CD8-positive, alpha-beta memory T cell (primary cell): ENCODE results near the gene EIF5A. TPM values are rescaled to one million over a fixed set of nuclear protein-coding genes. Genes with fewer than 3 reads are reported as not detected.

Experiments used
- CTCF ChIA-PET: fragments of 350-600 bp; sonication (Branson Sonifier 250); formaldehyde crosslinking; loops from one replicate; lab custom pipeline; 2021; ENCODE audit warnings: antibody characterized with exemption; lab: Charles Lee
- POLR2A ChIA-PET: fragments of 350-600 bp; sonication (Branson Sonifier 250); formaldehyde crosslinking; loops from one replicate; lab custom pipeline; 2021; ENCODE audit warnings: antibody characterized with exemption; lab: Charles Lee
- DNase-seq, 5 donors: peaks; one replicate each; pipeline versions ENCODE4 v3.0.0 to v3.0.0-alpha.2; 2020 to 2022; ENCODE audit warnings: mixed read lengths in 1 of 5
- H3K27ac ChIP-seq: one replicate; pipeline ENCODE4 v1.7.0; 2013; ENCODE audit warnings: low read depth, mild to moderate bottlenecking, low read length, moderate library complexity
- H3K27me3 ChIP-seq: 2 replicates; pipeline ENCODE4 v1.7.0; 2013; ENCODE audit warnings: low read length, mild to moderate bottlenecking; ENCODE audit not compliant: insufficient read depth, poor library complexity, severe bottlenecking
- H3K36me3 ChIP-seq: 2 replicates; pipeline ENCODE4 v1.7.0; 2013; ENCODE audit warnings: mild to moderate bottlenecking, low read length, moderate library complexity; ENCODE audit not compliant: insufficient read depth
- H3K4me1 ChIP-seq: 2 replicates; pipeline ENCODE4 v1.7.0; 2013; ENCODE audit warnings: mild to moderate bottlenecking, low read length, moderate library complexity; ENCODE audit not compliant: insufficient read depth
- H3K4me3 ChIP-seq: 2 replicates; pipeline ENCODE4 v1.7.0; 2013; ENCODE audit warnings: mild to moderate bottlenecking, low read length
- H3K9me3 ChIP-seq: 2 replicates; pipeline ENCODE4 v1.7.0; 2013; ENCODE audit warnings: mild to moderate bottlenecking, low read length
- H3K27ac Mint-ChIP-seq, 8 donors: one replicate each; pipeline ENCODE4 v1.8.0; 2020 to 2021; ENCODE audit warnings: mixed read lengths in 8 of 8, mild to moderate bottlenecking in 6 of 8, inconsistent platforms in 3 of 8, moderate library complexity in 3 of 8
- H3K27me3 Mint-ChIP-seq, 2 donors: one replicate each; pipeline ENCODE4 v1.8.0; 2020 to 2021; ENCODE audit warnings: mixed read lengths in 2 of 2, mild to moderate bottlenecking in 1 of 2, moderate library complexity in 1 of 2
- H3K36me3 Mint-ChIP-seq, 3 donors: one replicate each; pipeline ENCODE4 v1.8.0; 2020 to 2021; ENCODE audit warnings: mixed read lengths in 3 of 3, inconsistent platforms in 1 of 3, mild to moderate bottlenecking in 1 of 3
- H3K4me1 Mint-ChIP-seq, 3 donors: one replicate each; pipeline ENCODE4 v1.8.0; 2020 to 2021; ENCODE audit warnings: mixed read lengths in 3 of 3, inconsistent platforms in 1 of 3, mild to moderate bottlenecking in 1 of 3
- H3K4me3 Mint-ChIP-seq, 7 donors: one replicate each; pipeline ENCODE4 v1.8.0; 2020 to 2021; ENCODE audit warnings: mixed read lengths in 7 of 7, mild to moderate bottlenecking in 6 of 7, moderate library complexity in 4 of 7, inconsistent platforms in 2 of 7
- H3K9me3 Mint-ChIP-seq, 5 donors: one replicate each; pipeline ENCODE4 v1.8.0; 2020 to 2022; ENCODE audit warnings: mixed read lengths in 5 of 5, mild to moderate bottlenecking in 3 of 5, moderate library complexity in 2 of 5, inconsistent platforms in 1 of 5
- polyA plus RNA-seq: library from polyadenylated mRNA; unstranded; fragments of 300-500 nt; fragmentation: Illumina TruSeq; gene quantifications from one replicate; pipeline ENCODE4 v1.2.3, GENCODE V29; 2021
- total RNA-seq, 2 experiments: library from RNA; stranded (reverse); gene quantifications; one replicate each; pipeline ENCODE4 v1.2.3, GENCODE V29; 2021

EIF5A gene
- total and polyA plus RNA-seq, 3 experiments from 2014 or later = 230 to 1,595 (median 1,533) TPM

DNA sequence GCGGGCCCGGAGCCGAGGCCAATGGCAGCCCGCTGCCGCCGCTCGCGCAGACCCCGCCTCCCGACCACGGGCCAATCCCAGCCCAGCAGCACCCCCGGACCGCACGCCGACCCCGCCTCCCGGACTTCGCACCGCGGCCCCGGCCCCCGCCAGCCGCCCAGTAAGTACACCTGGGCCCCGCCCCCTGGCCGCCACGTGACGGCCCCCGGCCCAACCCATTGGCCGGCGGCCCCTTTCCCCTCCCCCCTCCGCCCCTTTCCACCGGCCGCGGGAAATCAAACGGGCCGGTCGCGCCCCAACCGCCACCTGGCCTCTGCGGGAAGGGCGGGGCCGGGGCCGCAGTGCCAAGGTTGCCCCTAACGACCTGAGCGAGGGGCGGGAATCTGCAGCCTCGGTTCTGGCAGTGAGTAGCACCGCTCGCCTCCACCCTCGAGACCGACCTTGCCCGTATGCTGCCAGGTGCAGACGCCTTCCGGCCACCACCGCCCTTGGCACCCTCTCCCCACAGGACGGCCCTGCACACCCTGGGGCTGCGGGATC lies 12.7 kb upstream of the EIF5A start, which contains the start of gene YBX2:
YBX2 (minus strand) TSS at position 26 of the 540 bp plus-strand sequence. CDS start 139 bp downstream, outside the sequence.
- CTCF ChIA-PET = no interaction called here
- POLR2A ChIA-PET = no interaction called here
- Mint-ChIP-seq H3K27me3 (peaks cover 25 to 26% of the 10 kb centered on the region in 2 donors), H3K36me3 (no peaks in the 10 kb centered on the region), H3K4me3 (peak within 1 kb of the TSS; percentile 74 to 87 (median 79)), H3K27ac (peak within 1 kb of the TSS in 6 of 8 donors; percentile 23 to 80 (median 48)), H3K4me1 (peaks cover 14 to 27% (median 22%) of the 10 kb centered on the region in 3 donors), H3K9me3 (peaks cover 0 to 2% (median 0%) of the 10 kb centered on the region in 5 donors)
- H3K27ac ChIP-seq = no peak within 1 kb of the TSS
- H3K27me3 ChIP-seq = peaks cover 7% of the 10 kb centered on the region
- H3K4me1 ChIP-seq = peaks cover 24% of the 10 kb centered on the region
- H3K4me3 ChIP-seq = peak within 1 kb of the TSS; percentile 32
- DNase-seq = peak; percentile 62 to 79 (median 66)
- no peaks in the 10 kb centered on the region for H3K36me3 ChIP-seq
- no peaks in the 10 kb centered on the region for H3K9me3 ChIP-seq

DNA sequence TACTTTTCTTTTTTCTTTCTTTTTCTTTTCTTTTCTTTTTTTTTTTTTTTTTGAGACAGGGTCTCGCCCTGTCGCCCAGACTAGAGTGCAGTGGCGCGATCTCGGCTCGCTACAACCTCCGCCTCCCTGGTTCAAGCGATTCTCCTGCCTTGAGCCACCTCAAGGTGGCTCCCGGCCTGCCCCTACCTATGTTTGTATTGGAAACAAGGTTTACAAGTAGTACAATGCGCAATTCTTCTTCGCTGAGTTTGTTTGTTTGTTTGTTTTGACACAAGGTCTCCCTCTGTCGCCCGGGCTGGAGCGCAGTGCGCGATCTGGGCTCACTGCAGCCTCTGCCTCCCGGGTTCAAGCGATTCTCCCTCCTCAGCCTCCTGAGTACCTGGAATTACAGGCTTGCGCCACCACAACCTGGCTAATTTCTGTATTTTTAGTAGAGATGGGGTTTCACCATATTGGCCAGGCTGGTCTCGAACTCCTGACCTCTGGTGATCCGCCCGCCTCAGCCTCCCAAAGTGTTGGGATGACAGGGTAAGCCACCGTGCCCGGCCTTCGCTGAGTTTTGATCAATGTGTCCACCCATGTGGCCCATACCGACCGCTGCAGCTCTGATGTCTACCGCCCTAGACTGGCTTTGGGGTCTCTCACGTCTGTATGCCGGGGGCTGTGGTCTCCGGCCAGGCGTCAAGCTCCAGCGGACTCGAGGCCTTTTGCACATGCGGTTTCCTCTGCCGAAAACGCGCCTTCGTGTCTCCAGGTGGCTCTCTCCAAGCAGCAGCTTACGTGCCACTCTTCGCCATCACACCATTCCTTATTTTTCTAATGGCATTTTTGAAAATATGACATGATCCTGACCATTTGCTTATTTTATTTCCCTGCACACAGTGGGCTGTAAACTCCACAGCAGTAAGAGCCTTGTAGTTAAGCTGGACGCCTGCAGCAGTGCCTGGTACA lies 11.9 kb upstream of the EIF5A start:
- ChIA-PET CTCF (interaction anchor here (1.0 to 4.8 kb wide), 27 partner anchors 10 to 265 kb away, joined by 3 to 87 read pairs (median 6); partner anchors contain the start of genes ACADVL, ACAP1, DLG4 and GABARAP), POLR2A (interaction anchor here (0.6 to 2.1 kb wide), 5 partner anchors 10 to 159 kb away, joined by 3 to 9 read pairs (median 6); partner anchors contain the start of genes ACAP1 and SLC2A4)
- Mint-ChIP-seq H3K27ac (peak overlapping the region in 6 of 8 donors; percentile 23 to 80 (median 48)), H3K4me3 (peak overlapping the region; percentile 74 to 87 (median 79)), H3K9me3 (peaks cover 0 to 2% (median 0%) of the 10 kb centered on the region in 5 donors), H3K4me1 (peaks cover 14 to 27% (median 22%) of the 10 kb centered on the region in 3 donors), H3K36me3 (no peaks in the 10 kb centered on the region), H3K27me3 (peaks cover 21 to 23% of the 10 kb centered on the region in 2 donors)
- Histone ChIP-seq H3K27ac (no peak overlapping the region), H3K27me3 (peaks cover 7% of the 10 kb centered on the region), H3K4me1 (peaks cover 24% of the 10 kb centered on the region), H3K9me3 (no peaks in the 10 kb centered on the region), H3K36me3 (no peaks in the 10 kb centered on the region), H3K4me3 (peak overlapping the region; percentile 32)
- DNase-seq = no peak

DNA sequence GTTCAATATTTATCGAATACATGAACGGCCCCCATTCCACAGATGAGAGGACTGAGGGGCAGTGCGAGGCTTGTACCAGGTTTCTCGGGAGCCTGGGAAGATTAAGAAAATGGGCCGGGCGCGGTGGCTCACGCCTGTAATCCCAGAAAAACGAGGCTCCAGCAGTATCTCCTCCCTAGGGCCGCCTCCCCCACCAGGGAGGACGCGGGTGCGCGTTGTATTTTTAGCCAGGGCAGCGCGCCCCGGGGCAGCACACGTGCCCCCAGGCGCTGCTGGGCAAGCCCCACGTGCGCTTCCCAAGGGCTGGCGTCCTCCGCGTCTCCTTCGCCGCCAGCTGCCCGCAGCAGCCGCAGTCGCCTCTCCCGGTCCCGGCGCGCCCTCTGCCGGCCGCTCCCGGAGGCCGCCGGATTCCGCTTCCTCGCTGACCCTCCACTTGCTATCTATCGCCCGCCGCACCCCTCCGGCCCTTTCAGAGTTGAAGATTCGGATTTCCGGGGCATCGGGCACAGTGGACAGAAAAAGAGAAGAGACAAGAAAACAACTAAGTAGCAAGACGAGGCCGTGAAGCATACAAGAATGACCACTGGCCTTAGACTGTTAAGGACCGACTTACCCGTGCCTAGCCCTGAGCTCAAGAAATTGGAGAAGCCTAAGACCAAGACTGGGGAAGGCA lies 11.1 kb upstream of the EIF5A start:
- Histone ChIP-seq H3K36me3 (no peaks in the 10 kb centered on the region), H3K4me1 (peaks cover 24% of the 10 kb centered on the region), H3K4me3 (no peak overlapping the region), H3K27me3 (peaks cover 7% of the 10 kb centered on the region), H3K27ac (no peak overlapping the region), H3K9me3 (no peaks in the 10 kb centered on the region)
- peak in 4 of 5 donors; percentile 56 to 68 (median 60) for DNase-seq
- H3K4me3 Mint-ChIP-seq = peak overlapping the region in 4 of 7 donors; percentile 19 to 48 (median 46)
- ChIA-PET POLR2A (interaction anchor here (0.6 to 2.1 kb wide), 8 partner anchors 9 to 160 kb away, joined by 3 to 9 read pairs (median 4); partner anchors contain the start of genes ACAP1 and SLC2A4), CTCF (interaction anchor here (0.7 to 4.8 kb wide), 32 partner anchors 9 to 265 kb away, joined by 3 to 87 read pairs (median 5); partner anchors contain the start of genes ACADVL, ACAP1, DLG4 and GABARAP)
- H3K27ac Mint-ChIP-seq = no peak overlapping the region
- peaks cover 20 to 23% of the 10 kb centered on the region in 2 donors for H3K27me3 Mint-ChIP-seq
- H3K4me1 Mint-ChIP-seq = peaks cover 14 to 27% (median 22%) of the 10 kb centered on the region in 3 donors
- H3K9me3 Mint-ChIP-seq = peaks cover 0 to 2% (median 0%) of the 10 kb centered on the region in 5 donors
- H3K36me3 Mint-ChIP-seq = no peaks in the 10 kb centered on the region

DNA sequence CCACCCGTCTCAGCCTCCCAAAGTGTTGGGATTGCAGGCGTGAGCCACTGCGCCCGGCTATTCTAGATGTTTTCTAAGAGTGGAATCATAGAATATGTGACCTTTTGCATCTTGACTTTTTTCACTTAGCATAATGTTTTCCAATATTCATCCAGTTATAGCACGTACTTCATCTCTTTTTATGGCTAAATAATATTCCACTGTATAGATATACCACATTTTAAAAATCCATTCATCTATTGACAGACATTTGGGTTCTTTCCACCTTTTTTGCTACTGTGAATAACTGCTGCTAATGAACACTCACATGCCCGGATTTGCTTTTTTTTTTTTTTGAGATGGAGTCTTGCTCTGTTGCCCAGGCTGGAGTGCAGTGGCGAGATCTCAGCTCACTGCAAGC lies 3.2 kb upstream of the EIF5A start:
- peaks cover 0 to 18% (median 0%) of the 10 kb centered on the region in 3 donors for H3K36me3 Mint-ChIP-seq
- peak overlapping the region in 1 of 8 donors; percentile 45 for H3K27ac Mint-ChIP-seq
- H3K9me3 Mint-ChIP-seq = peaks cover 0 to 1% (median 0%) of the 10 kb centered on the region in 5 donors
- no peaks in the 10 kb centered on the region for H3K36me3 ChIP-seq
- DNase-seq = no peak
- ChIA-PET POLR2A (interaction anchor here (1.1 kb wide), 1 partner anchor 23 kb away, joined by 3 read pairs; no protein-coding TSS in a partner anchor), CTCF (interaction anchor here (1.6 to 2.6 kb wide), 3 partner anchors 8 to 383 kb away, joined by 3 to 17 read pairs (median 5); partner anchors contain the start of gene SLC2A4)
- H3K27me3 ChIP-seq = no peaks in the 10 kb centered on the region
- H3K4me1 Mint-ChIP-seq = peaks cover 12% of the 10 kb centered on the region in 3 donors
- H3K4me3 Mint-ChIP-seq = peak overlapping the region in 2 of 7 donors; percentile 6 to 24
- peaks cover 6% of the 10 kb centered on the region for H3K4me1 ChIP-seq
- H3K9me3 ChIP-seq = no peaks in the 10 kb centered on the region
- no peak overlapping the region for H3K27ac ChIP-seq
- no peak overlapping the region for H3K4me3 ChIP-seq
- H3K27me3 Mint-ChIP-seq = peaks cover 0 to 5% of the 10 kb centered on the region in 2 donors

DNA sequence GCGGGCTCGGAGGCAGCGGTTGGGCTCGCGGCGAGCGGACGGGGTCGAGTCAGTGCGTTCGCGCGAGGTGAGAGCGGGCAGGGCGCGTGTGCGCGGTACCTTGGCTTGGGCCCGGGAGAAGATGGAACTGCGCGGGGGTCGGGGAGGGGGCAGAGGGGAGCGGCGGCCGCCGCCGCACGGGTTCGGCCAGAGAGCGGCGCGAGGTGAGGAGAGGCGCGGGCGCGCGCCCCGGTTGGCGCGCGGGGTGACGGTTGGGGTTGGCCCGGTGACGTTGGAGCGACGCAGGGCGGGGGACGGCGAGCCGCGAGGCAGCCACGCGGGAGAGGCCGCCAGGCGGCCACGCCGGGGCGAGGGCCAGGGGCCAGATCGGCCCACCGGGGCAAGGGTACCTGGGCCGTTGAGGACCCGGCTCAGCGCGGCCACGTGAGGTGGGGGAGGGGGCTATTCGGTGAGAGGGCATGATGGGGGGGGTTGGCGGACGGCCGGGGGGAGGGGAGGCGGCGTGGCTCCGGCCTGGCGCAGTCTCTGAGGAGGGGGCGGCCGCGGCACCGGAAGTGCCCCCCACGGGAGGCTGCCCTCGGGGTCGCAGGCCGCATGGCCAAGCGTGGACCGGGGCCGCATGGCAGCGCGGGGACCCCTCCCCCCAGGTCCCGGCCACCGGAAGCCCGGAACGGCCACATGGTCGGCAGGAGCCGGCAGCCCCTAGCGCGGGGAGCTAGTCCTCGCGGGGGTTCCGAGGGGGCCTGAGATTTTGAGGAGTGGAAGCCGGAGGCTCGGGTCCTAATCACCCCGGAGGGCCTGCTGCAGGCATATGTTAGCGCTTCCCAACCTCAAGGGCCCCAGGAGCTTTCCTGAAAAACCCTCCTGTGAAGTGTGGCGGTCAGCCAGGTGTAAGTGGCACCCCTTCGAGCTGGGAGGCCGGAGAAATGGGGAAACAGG lies 527 bp downstream of the EIF5A start:
- peak in 3 of 5 donors; percentile 51 to 81 (median 56) for DNase-seq
- H3K27ac Mint-ChIP-seq = peak overlapping the region; percentile 97 to 99 (median 99)
- Histone ChIP-seq H3K27me3 (no peaks in the 10 kb centered on the region), H3K27ac (peak overlapping the region; percentile 98), H3K4me1 (peaks cover 38% of the 10 kb centered on the region), H3K36me3 (peaks cover 33% of the 10 kb centered on the region), H3K4me3 (peak overlapping the region; percentile 60), H3K9me3 (no peaks in the 10 kb centered on the region)
- peak overlapping the region; percentile 92 to 99 (median 95) for H3K4me3 Mint-ChIP-seq
- POLR2A ChIA-PET = interaction anchor here (2.0 to 3.2 kb wide), 2 partner anchors 22 to 29 kb away, joined by 9 to 16 read pairs; partner anchors contain the start of gene ACAP1
- CTCF ChIA-PET = interaction anchor here (0.8 to 1.7 kb wide), 3 partner anchors 12 to 41 kb away, joined by 3 to 8 read pairs (median 4); no protein-coding TSS in a partner anchor
- peaks cover 44 to 47% (median 45%) of the 10 kb centered on the region in 3 donors for H3K4me1 Mint-ChIP-seq
- peaks cover 0 to 1% (median 0%) of the 10 kb centered on the region in 5 donors for H3K9me3 Mint-ChIP-seq
- peaks cover 13 to 56% (median 14%) of the 10 kb centered on the region in 3 donors for H3K36me3 Mint-ChIP-seq
- peaks cover 0 to 7% of the 10 kb centered on the region in 2 donors for H3K27me3 Mint-ChIP-seq

DNA sequence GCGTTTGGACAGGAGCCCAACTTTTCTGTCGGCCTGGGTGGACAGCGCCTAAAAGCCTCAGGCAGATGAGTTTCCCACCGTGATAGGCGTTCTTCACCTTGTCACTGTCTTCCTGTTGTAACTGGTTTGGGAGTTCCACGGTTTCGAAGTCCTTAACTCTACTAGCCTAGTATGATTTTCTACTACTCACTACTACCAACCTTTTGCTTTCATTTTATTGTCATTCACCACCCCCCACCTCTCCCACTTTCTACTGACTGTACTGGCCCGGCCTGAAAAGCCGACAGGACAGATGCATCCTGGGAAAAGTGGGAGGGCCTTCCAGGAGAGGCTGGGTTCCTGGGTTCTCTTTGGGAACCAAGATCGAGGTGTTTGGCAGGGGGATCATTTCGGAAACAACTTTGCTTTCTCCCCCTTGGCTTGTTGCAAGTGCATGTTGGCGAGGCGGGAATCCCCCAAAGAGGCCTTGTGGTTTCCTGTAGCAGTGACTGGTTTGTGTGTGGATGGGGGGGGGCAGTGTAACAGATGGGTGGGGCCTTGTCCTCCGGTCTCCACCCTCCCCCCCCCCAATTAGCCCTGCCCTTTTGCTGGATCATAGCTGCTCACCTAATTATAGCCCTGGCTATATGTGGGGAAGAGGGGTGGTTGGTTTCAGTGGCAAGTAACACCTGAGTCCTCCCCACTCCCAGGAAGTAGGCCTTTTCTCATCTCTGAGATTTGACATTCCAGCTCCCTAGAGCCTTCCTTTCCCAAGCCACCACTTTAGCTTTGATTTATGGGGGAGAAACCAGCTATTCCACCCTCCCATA lies 1.4 kb downstream of the EIF5A start:
- H3K9me3 Mint-ChIP-seq = peaks cover 0 to 1% (median 0%) of the 10 kb centered on the region in 5 donors
- peak overlapping the region; percentile 97 to 99 (median 99) for H3K27ac Mint-ChIP-seq
- ChIA-PET CTCF (interaction anchor here (0.7 to 1.7 kb wide), 6 partner anchors 13 to 43 kb away, joined by 3 to 8 read pairs (median 4); partner anchors contain the start of gene ACAP1), POLR2A (interaction anchor here (0.5 to 3.2 kb wide), 6 partner anchors 15 to 264 kb away, joined by 3 to 16 read pairs (median 7); partner anchors contain the start of gene ACAP1)
- Histone ChIP-seq H3K9me3 (no peaks in the 10 kb centered on the region), H3K4me1 (peaks cover 47% of the 10 kb centered on the region), H3K27me3 (no peaks in the 10 kb centered on the region), H3K36me3 (peaks cover 41% of the 10 kb centered on the region), H3K4me3 (peak overlapping the region; percentile 60), H3K27ac (peak overlapping the region; percentile 98)
- peaks cover 51 to 56% (median 53%) of the 10 kb centered on the region in 3 donors for H3K4me1 Mint-ChIP-seq
- H3K36me3 Mint-ChIP-seq = peaks cover 13 to 65% (median 14%) of the 10 kb centered on the region in 3 donors
- DNase-seq = peak; percentile 79 to 95 (median 90)
- peak overlapping the region; percentile 91 to 98 (median 95) for H3K4me3 Mint-ChIP-seq
- peaks cover 0 to 13% of the 10 kb centered on the region in 2 donors for H3K27me3 Mint-ChIP-seq
